ENCODE data around the gene GAPT. TPM values are rescaled to one million over a fixed set of nuclear protein-coding genes. Genes with fewer than 3 reads are reported as not detected.
"Not testable (repeated sequence)": the region's sequence is repeated elsewhere in the genome, so short reads cannot be mapped to it uniquely, and the experiment has no call there.

GAPT gene
- total and polyA plus RNA-seq, 8 donors, result 0.63 to 18.3 (median 1.0) TPM

GRCh38 chr5:58524571-58524970, 33.3 kb downstream of the GAPT start:
- TF ChIP-seq CTCF (IDR thresholded peaks at IDR 0.05), result no peak
- intact Hi-C loops (cut with DNase I), result no loop called here
- Histone ChIP-seq H3K9me3 (peaks cover 0 to 2% of the 10 kb centered on the region in 2 donors), H3K4me3 (no peak overlapping the region), H3K27me3 (no peaks in the 10 kb centered on the region), H3K27ac (no peak overlapping the region), H3K36me3 (no peaks in the 10 kb centered on the region), H3K4me1 (no peaks in the 10 kb centered on the region)
- DNase-seq, result no peak
- ATAC-seq, result no peak

- intact Hi-C loops (cut with DNase I), result no loop called here
- no peak for TF ChIP-seq CTCF (IDR thresholded peaks at IDR 0.05)
- no peaks in the 10 kb centered on the region for H3K36me3 ChIP-seq
- no peak overlapping the region for H3K4me3 ChIP-seq
- no peak for ATAC-seq
- H3K4me1 ChIP-seq, result no peaks in the 10 kb centered on the region
- peaks cover 0 to 20% of the 10 kb centered on the region in 2 donors for H3K9me3 ChIP-seq
- no peak overlapping the region for H3K27ac ChIP-seq
- DNase-seq, result no peak
- H3K27me3 ChIP-seq, result no peaks in the 10 kb centered on the region
Observed at GRCh38 chr5:58530942-58531490, 39.8 kb downstream of the GAPT start.

- Histone ChIP-seq H3K4me1 (peaks cover 0 to 33% of the 10 kb centered on the region in 2 donors), H3K9me3 (peaks cover 0 to 11% of the 10 kb centered on the region in 2 donors)
- DNase-seq; H3K4me3 ChIP-seq; H3K36me3 ChIP-seq; ATAC-seq; H3K27me3 ChIP-seq; intact Hi-C loops (cut with DNase I); H3K27ac ChIP-seq: not testable (repeated sequence)
Observed at GRCh38 chr5:58541935-58542334, 50.7 kb downstream of the GAPT start.

- no peak for ATAC-seq
- DNase-seq, result no peak
- intact Hi-C loops (cut with DNase I), result no loop called here
Observed at GRCh38 chr5:58542709-58543108, 51.5 kb downstream of the GAPT start.

GRCh38 chr5:58543723-58544122, 52.5 kb downstream of the GAPT start:
- Histone ChIP-seq H3K36me3 (no peaks in the 10 kb centered on the region), H3K9me3 (peaks cover 0 to 8% of the 10 kb centered on the region in 2 donors), H3K4me3 (no peak overlapping the region), H3K27me3 (no peaks in the 10 kb centered on the region), H3K4me1 (peaks cover 0 to 33% of the 10 kb centered on the region in 2 donors), H3K27ac (peak overlapping the region; percentile 7 to 77)
- intact Hi-C loops (cut with DNase I), result no loop called here
- DNase-seq, result no peak
- TF ChIP-seq CTCF (IDR thresholded peaks at IDR 0.05), result no peak
- ATAC-seq, result peak; percentile 52

More at GRCh38 chr5:58542709-58543108, 51.5 kb downstream of the GAPT start:
- Histone ChIP-seq H3K4me3 (no peak overlapping the region), H3K9me3 (peaks cover 0 to 11% of the 10 kb centered on the region in 2 donors), H3K27ac (peak overlapping the region in 1 of 2 donors; percentile 77), H3K36me3 (no peaks in the 10 kb centered on the region), H3K4me1 (peaks cover 0 to 33% of the 10 kb centered on the region in 2 donors), H3K27me3 (no peaks in the 10 kb centered on the region)
- TF ChIP-seq CTCF (IDR thresholded peaks at IDR 0.05), result no peak

GRCh38 chr5:58544195-58544594, 53.0 kb downstream of the GAPT start:
- H3K9me3 ChIP-seq, result peaks cover 0 to 4% of the 10 kb centered on the region in 2 donors
- H3K4me3 ChIP-seq, result no peak overlapping the region
- H3K27me3 ChIP-seq, result no peaks in the 10 kb centered on the region
- peaks cover 0 to 33% of the 10 kb centered on the region in 2 donors for H3K4me1 ChIP-seq
- DNase-seq (peak in 1 of 4 donors; percentile 3), ATAC-seq (peak; percentile 95)
- no peak for TF ChIP-seq CTCF (IDR thresholded peaks at IDR 0.05)
- H3K36me3 ChIP-seq, result no peaks in the 10 kb centered on the region
- intact Hi-C loops (cut with DNase I), result no loop called here
- H3K27ac ChIP-seq, result peak overlapping the region; percentile 18 to 77

Data from left lung (tissue), 10 donors.